ENCODE data around the gene GPC3. TPM values are rescaled to one million over a fixed set of nuclear protein-coding genes. Genes with fewer than 3 reads are reported as not detected.

GPC3 gene
- total and polyA plus RNA-seq, 2 donors: 22.1 to 192 TPM

GRCh38 chrX:133923113-133923512, 62.3 kb downstream of the GPC3 start:
- DNase-seq (ENCODE audit: extremely low spot score): no peak
- H3K27ac ChIP-seq (ENCODE audit: low read depth): peak overlapping the region; percentile 73
- H3K36me3 ChIP-seq (ENCODE audit: insufficient read depth): no peaks in the 10 kb centered on the region
- H3K4me1 ChIP-seq (ENCODE audit: insufficient read depth): no peaks in the 10 kb centered on the region
- no peak overlapping the region for H3K4me3 ChIP-seq (ENCODE audit: low read depth, low read length)
- WGBS: 49% methylated on average over 5 of the region's 5 CpGs

- Histone ChIP-seq H3K4me3 (ENCODE audit: low read depth, low read length) (no peak overlapping the region), H3K27ac (ENCODE audit: low read depth) (no peak overlapping the region), H3K4me1 (ENCODE audit: insufficient read depth) (no peaks in the 10 kb centered on the region), H3K36me3 (ENCODE audit: insufficient read depth) (no peaks in the 10 kb centered on the region)
- DNase-seq (ENCODE audit: extremely low spot score): no peak
- 53% methylated on average over 2 of the region's 2 CpGs for WGBS
Measured at GRCh38 chrX:133922390-133922771, 63.0 kb downstream of the GPC3 start.

GRCh38 chrX:133921764-133922389, 63.5 kb downstream of the GPC3 start:
- Histone ChIP-seq H3K4me1 (ENCODE audit: insufficient read depth) (no peaks in the 10 kb centered on the region), H3K36me3 (ENCODE audit: insufficient read depth) (no peaks in the 10 kb centered on the region), H3K27ac (ENCODE audit: low read depth) (no peak overlapping the region), H3K4me3 (ENCODE audit: low read depth, low read length) (no peak overlapping the region)
- no peak for DNase-seq (ENCODE audit: extremely low spot score)
- WGBS: 77% methylated on average over 7 of the region's 7 CpGs

GRCh38 chrX:133921086-133921485, 64.3 kb downstream of the GPC3 start:
- DNase-seq (ENCODE audit: extremely low spot score): no peak
- Histone ChIP-seq H3K27ac (ENCODE audit: low read depth) (no peak overlapping the region), H3K4me1 (ENCODE audit: insufficient read depth) (no peaks in the 10 kb centered on the region), H3K4me3 (ENCODE audit: low read depth, low read length) (no peak overlapping the region), H3K36me3 (ENCODE audit: insufficient read depth) (no peaks in the 10 kb centered on the region)
- WGBS: 90% methylated on average over 2 of the region's 2 CpGs

- H3K36me3 ChIP-seq (ENCODE audit: insufficient read depth): no peaks in the 10 kb centered on the region
- no peaks in the 10 kb centered on the region for H3K4me1 ChIP-seq (ENCODE audit: insufficient read depth)
- H3K27ac ChIP-seq (ENCODE audit: low read depth): no peak overlapping the region
- no peak for DNase-seq (ENCODE audit: extremely low spot score)
- 31% methylated on average over 3 of the region's 3 CpGs for WGBS
- no peak overlapping the region for H3K4me3 ChIP-seq (ENCODE audit: low read depth, low read length)
Measured at GRCh38 chrX:133918361-133918771, 67.0 kb downstream of the GPC3 start.

GRCh38 chrX:133916984-133917722, 68.2 kb downstream of the GPC3 start:
- H3K4me3 ChIP-seq (ENCODE audit: low read depth, low read length): no peak overlapping the region
- no peaks in the 10 kb centered on the region for H3K36me3 ChIP-seq (ENCODE audit: insufficient read depth)
- no peaks in the 10 kb centered on the region for H3K4me1 ChIP-seq (ENCODE audit: insufficient read depth)
- no peak for DNase-seq (ENCODE audit: extremely low spot score)
- WGBS: 94% methylated on average over 2 of the region's 2 CpGs
- no peak overlapping the region for H3K27ac ChIP-seq (ENCODE audit: low read depth)

GRCh38 chrX:133913658-133914388, 71.6 kb downstream of the GPC3 start:
- Histone ChIP-seq H3K27ac (ENCODE audit: low read depth) (no peak overlapping the region), H3K4me3 (ENCODE audit: low read depth, low read length) (no peak overlapping the region), H3K4me1 (ENCODE audit: insufficient read depth) (no peaks in the 10 kb centered on the region), H3K36me3 (ENCODE audit: insufficient read depth) (no peaks in the 10 kb centered on the region)
- DNase-seq (ENCODE audit: extremely low spot score): no peak
- WGBS: 77% methylated on average over 2 of the region's 2 CpGs

- Histone ChIP-seq H3K27ac (ENCODE audit: low read depth) (no peak overlapping the region), H3K36me3 (ENCODE audit: insufficient read depth) (no peaks in the 10 kb centered on the region), H3K4me3 (ENCODE audit: low read depth, low read length) (no peak overlapping the region), H3K4me1 (ENCODE audit: insufficient read depth) (no peaks in the 10 kb centered on the region)
- DNase-seq (ENCODE audit: extremely low spot score): no peak
- 83% methylated on average over 1 of the region's 1 CpG for WGBS
Measured at GRCh38 chrX:133913009-133913408, 72.4 kb downstream of the GPC3 start.

- WGBS: 65% methylated on average over 4 of the region's 4 CpGs
- Histone ChIP-seq H3K4me1 (ENCODE audit: insufficient read depth) (no peaks in the 10 kb centered on the region), H3K27ac (ENCODE audit: low read depth) (no peak overlapping the region), H3K4me3 (ENCODE audit: low read depth, low read length) (no peak overlapping the region), H3K36me3 (ENCODE audit: insufficient read depth) (no peaks in the 10 kb centered on the region)
- DNase-seq (ENCODE audit: extremely low spot score): no peak
Measured at GRCh38 chrX:133911825-133912495, 73.4 kb downstream of the GPC3 start.

GRCh38 chrX:133910539-133910938, 74.9 kb downstream of the GPC3 start:
- no peak for DNase-seq (ENCODE audit: extremely low spot score)
- WGBS: 98% methylated on average over 1 of the region's 1 CpG
- no peaks in the 10 kb centered on the region for H3K4me1 ChIP-seq (ENCODE audit: insufficient read depth)
- H3K36me3 ChIP-seq (ENCODE audit: insufficient read depth): no peaks in the 10 kb centered on the region
- no peak overlapping the region for H3K27ac ChIP-seq (ENCODE audit: low read depth)
- H3K4me3 ChIP-seq (ENCODE audit: low read depth, low read length): no peak overlapping the region

- no peak overlapping the region for H3K4me3 ChIP-seq (ENCODE audit: low read depth, low read length)
- DNase-seq (ENCODE audit: extremely low spot score): no peak
- H3K36me3 ChIP-seq (ENCODE audit: insufficient read depth): no peaks in the 10 kb centered on the region
- H3K27ac ChIP-seq (ENCODE audit: low read depth): no peak overlapping the region
- no peaks in the 10 kb centered on the region for H3K4me1 ChIP-seq (ENCODE audit: insufficient read depth)
Measured at GRCh38 chrX:133909888-133910287, 75.5 kb downstream of the GPC3 start.

- Histone ChIP-seq H3K4me1 (ENCODE audit: insufficient read depth) (no peaks in the 10 kb centered on the region), H3K36me3 (ENCODE audit: insufficient read depth) (no peaks in the 10 kb centered on the region), H3K4me3 (ENCODE audit: low read depth, low read length) (no peak overlapping the region), H3K27ac (ENCODE audit: low read depth) (no peak overlapping the region)
- WGBS: 83% methylated on average over 3 of the region's 3 CpGs
- DNase-seq (ENCODE audit: extremely low spot score): no peak
Measured at GRCh38 chrX:133908223-133908955, 77.0 kb downstream of the GPC3 start.

GRCh38 chrX:133907606-133908005, 77.8 kb downstream of the GPC3 start:
- DNase-seq (ENCODE audit: extremely low spot score): no peak

More at GRCh38 chrX:133907606-133908005, 77.8 kb downstream of the GPC3 start:
- Histone ChIP-seq H3K4me1 (ENCODE audit: insufficient read depth) (no peaks in the 10 kb centered on the region), H3K36me3 (ENCODE audit: insufficient read depth) (no peaks in the 10 kb centered on the region), H3K27ac (ENCODE audit: low read depth) (no peak overlapping the region), H3K4me3 (ENCODE audit: low read depth, low read length) (no peak overlapping the region)
- WGBS: 66% methylated on average over 2 of the region's 2 CpGs
